ENCODE measurements around the gene COX5A. TPM values are rescaled to one million over a fixed set of nuclear protein-coding genes. Genes with fewer than 3 reads are reported as not detected.

The COX5A gene
- total and polyA plus RNA-seq, 2 donors (not counting 1 experiment from before 2014, with no cell fraction given): 41.9 to 183 TPM

DNA sequence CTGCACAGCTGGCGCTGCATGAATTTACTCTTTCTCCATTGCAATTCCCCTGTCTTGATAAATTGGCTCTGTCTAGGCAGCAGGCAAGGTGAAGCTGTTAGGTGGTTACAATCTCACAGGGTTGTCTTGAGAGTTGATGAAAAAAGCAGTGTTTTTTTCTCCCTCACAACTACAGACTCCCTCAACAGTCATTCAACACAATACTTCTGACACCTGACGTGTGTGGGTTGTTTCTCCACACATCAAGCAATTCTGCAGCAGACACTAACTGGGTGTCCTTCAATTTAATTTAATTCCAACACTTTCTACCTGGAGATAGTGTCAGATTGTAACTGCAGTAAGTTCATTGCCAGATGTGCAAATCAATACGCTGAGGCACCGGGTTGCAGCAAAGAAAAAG is 59.6 kb downstream of the COX5A start:
- Histone ChIP-seq H3K9ac (ENCODE audit: insufficient read depth, low read length) (no peak overlapping the region), H3K79me2 (ENCODE audit: control insufficient read depth, insufficient read depth, low read length) (no peaks in the 10 kb centered on the region), H3K27ac (ENCODE audit: insufficient read depth, low read length) (no peak overlapping the region), H3K36me3 (ENCODE audit: control insufficient read depth, insufficient read depth, low read length) (no peaks in the 10 kb centered on the region), H3K4me3 (replicated peaks in 1 of 4; ENCODE audit: control extremely low read depth in 1 of 4, insufficient read depth in 1 of 4, low read depth in 3 of 4, low read length in 4 of 4) (no peak overlapping the region), H3K27me3 (ENCODE audit: control insufficient read depth, insufficient read depth, low read length) (no peaks in the 10 kb centered on the region), H3K4me2 (ENCODE audit: extremely low read depth, insufficient read depth, low read length) (no peak overlapping the region), H4K20me1 (ENCODE audit: control insufficient read depth, extremely low read depth, insufficient read depth, low read length) (no peaks in the 10 kb centered on the region), H3K4me1 (ENCODE audit: control insufficient read depth, extremely low read depth, insufficient read depth, low read length) (no peaks in the 10 kb centered on the region), H2AFZ (ENCODE audit: low read length) (no peak overlapping the region), H3K9me3 (ENCODE audit: control insufficient read depth, insufficient read depth, low read depth, low read length) (no peaks in the 10 kb centered on the region)
- no peak for TF ChIP-seq EZH2 (IDR thresholded peaks at IDR 0.05; ENCODE audit: low read length, missing control alignments)
- TF ChIP-seq, protein P1, sequence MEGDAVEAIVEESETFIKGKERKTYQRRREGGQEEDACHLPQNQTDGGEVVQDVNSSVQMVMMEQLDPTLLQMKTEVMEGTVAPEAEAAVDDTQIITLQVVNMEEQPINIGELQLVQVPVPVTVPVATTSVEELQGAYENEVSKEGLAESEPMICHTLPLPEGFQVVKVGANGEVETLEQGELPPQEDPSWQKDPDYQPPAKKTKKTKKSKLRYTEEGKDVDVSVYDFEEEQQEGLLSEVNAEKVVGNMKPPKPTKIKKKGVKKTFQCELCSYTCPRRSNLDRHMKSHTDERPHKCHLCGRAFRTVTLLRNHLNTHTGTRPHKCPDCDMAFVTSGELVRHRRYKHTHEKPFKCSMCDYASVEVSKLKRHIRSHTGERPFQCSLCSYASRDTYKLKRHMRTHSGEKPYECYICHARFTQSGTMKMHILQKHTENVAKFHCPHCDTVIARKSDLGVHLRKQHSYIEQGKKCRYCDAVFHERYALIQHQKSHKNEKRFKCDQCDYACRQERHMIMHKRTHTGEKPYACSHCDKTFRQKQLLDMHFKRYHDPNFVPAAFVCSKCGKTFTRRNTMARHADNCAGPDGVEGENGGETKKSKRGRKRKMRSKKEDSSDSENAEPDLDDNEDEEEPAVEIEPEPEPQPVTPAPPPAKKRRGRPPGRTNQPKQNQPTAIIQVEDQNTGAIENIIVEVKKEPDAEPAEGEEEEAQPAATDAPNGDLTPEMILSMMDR (conservative IDR thresholded peaks at IDR 0.05 in 1 of 2, IDR thresholded peaks at IDR 0.05 in 1 of 2; ENCODE audit: low read depth in 1 of 2, low read length in 2 of 2): no peak
- DNase-seq (ENCODE audit: low read depth in 2 of 2): no peak

DNA sequence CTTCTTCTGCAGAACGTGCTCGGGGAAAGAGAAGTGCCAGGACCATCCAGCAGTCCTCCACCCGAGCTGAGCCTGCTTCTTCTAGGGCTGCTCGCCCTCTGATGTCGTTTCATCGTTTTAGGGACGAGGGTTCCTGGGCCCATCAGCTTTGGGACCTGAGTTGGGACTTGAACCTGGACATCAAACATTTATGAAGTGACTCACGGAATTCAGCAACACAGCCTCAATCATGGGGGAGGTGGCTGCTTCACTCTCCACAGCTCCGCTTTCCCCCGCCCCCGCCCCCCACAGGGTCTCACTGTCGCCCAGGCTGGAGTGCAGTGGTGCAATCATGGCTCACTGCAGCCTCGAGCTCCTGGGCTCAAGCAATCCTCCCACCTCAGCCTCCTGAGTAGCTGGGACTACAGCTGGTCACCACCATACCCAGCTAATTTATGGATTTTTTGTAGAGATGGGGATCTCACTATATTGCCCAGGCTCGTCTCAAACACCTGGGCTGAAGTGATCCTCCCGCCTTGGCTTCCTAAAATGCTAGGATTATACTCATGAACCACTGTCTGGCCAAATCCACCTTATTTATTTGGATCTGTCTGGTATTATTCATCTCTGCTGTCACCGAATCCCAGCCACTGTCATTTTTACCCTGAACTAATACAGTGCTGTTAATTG is 64.0 kb downstream of the COX5A start:
- Histone ChIP-seq H3K27me3 (ENCODE audit: control insufficient read depth, insufficient read depth, low read length) (no peaks in the 10 kb centered on the region), H3K4me2 (ENCODE audit: extremely low read depth, insufficient read depth, low read length) (peak overlapping the region; percentile 96), H3K9ac (ENCODE audit: insufficient read depth, low read length) (no peak overlapping the region), H3K4me3 (replicated peaks in 1 of 4; ENCODE audit: control extremely low read depth in 1 of 4, insufficient read depth in 1 of 4, low read depth in 3 of 4, low read length in 4 of 4) (peak overlapping the region; percentile 69 to 99 (median 94)), H3K27ac (ENCODE audit: insufficient read depth, low read length) (no peak overlapping the region), H3K9me3 (ENCODE audit: control insufficient read depth, insufficient read depth, low read depth, low read length) (no peaks in the 10 kb centered on the region), H3K36me3 (ENCODE audit: control insufficient read depth, insufficient read depth, low read length) (no peaks in the 10 kb centered on the region), H3K79me2 (ENCODE audit: control insufficient read depth, insufficient read depth, low read length) (peaks cover 24% of the 10 kb centered on the region), H3K4me1 (ENCODE audit: control insufficient read depth, extremely low read depth, insufficient read depth, low read length) (no peaks in the 10 kb centered on the region), H4K20me1 (ENCODE audit: control insufficient read depth, extremely low read depth, insufficient read depth, low read length) (no peaks in the 10 kb centered on the region), H2AFZ (ENCODE audit: low read length) (peak overlapping the region; percentile 72)
- no peak for TF ChIP-seq EZH2 (IDR thresholded peaks at IDR 0.05; ENCODE audit: low read length, missing control alignments)
- TF ChIP-seq, protein P1 (conservative IDR thresholded peaks at IDR 0.05 in 1 of 2, IDR thresholded peaks at IDR 0.05 in 1 of 2; ENCODE audit: low read depth in 1 of 2, low read length in 2 of 2): no peak
- peak in 1 of 2 donors; percentile 13 for DNase-seq (ENCODE audit: low read depth in 2 of 2)

DNA sequence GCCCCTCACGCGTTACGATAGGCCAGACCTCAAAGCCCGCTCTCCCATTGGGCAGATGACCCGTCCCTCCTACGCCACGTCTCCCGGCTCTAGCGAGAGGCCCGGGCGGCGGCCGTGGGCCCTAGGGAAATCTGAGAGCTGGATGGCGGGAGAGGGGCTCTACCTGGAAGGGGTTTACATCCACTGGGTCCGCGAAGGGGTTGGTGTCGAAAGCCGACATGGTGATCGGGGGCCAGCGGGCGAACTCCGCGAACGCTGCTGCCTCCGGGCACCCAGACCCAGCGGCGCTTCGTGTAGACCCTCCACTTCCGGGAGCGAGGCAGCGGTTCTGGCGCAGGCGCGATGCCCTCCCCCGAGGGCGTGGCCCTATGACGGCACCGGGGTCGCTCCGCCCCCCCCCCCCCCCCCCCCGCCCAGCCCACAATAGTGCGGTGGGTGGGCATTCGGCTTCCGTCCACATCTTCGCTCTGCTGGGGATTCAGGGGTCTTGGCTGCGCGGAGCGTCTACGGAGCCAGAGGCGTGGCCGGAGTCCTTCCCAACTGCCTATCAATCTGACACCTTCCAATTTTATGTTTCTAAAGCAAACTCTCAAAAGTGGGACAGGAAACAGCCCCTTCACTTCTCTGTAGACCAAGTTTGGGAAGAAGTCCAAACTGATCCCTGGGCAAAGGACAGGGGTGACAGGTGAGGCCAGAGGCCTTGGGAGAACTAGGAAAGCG is 64.7 kb downstream of the COX5A start, which contains the start of gene SCAMP2:
Gene SCAMP2 (minus strand): TSS at position 330 of the 720 bp plus-strand sequence. CDS start 110 bp downstream, at position 220.
- TF ChIP-seq, protein P1 (conservative IDR thresholded peaks at IDR 0.05 in 1 of 2, IDR thresholded peaks at IDR 0.05 in 1 of 2; ENCODE audit: low read depth in 1 of 2, low read length in 2 of 2): no peak
- TF ChIP-seq EZH2 (IDR thresholded peaks at IDR 0.05; ENCODE audit: low read length, missing control alignments): no peak
- Histone ChIP-seq H3K9ac (ENCODE audit: insufficient read depth, low read length) (peak within 1 kb of the TSS; percentile 98), H3K4me2 (ENCODE audit: extremely low read depth, insufficient read depth, low read length) (peak within 1 kb of the TSS; percentile 96), H3K79me2 (ENCODE audit: control insufficient read depth, insufficient read depth, low read length) (peaks cover 28% of the 10 kb centered on the region), H4K20me1 (ENCODE audit: control insufficient read depth, extremely low read depth, insufficient read depth, low read length) (no peaks in the 10 kb centered on the region), H3K4me3 (replicated peaks in 1 of 4; ENCODE audit: control extremely low read depth in 1 of 4, insufficient read depth in 1 of 4, low read depth in 3 of 4, low read length in 4 of 4) (peak within 1 kb of the TSS; percentile 69 to 99 (median 94)), H3K9me3 (ENCODE audit: control insufficient read depth, insufficient read depth, low read depth, low read length) (no peaks in the 10 kb centered on the region), H2AFZ (ENCODE audit: low read length) (peak within 1 kb of the TSS; percentile 85), H3K36me3 (ENCODE audit: control insufficient read depth, insufficient read depth, low read length) (no peaks in the 10 kb centered on the region), H3K27ac (ENCODE audit: insufficient read depth, low read length) (peak within 1 kb of the TSS; percentile 99), H3K4me1 (ENCODE audit: control insufficient read depth, extremely low read depth, insufficient read depth, low read length) (no peaks in the 10 kb centered on the region), H3K27me3 (ENCODE audit: control insufficient read depth, insufficient read depth, low read length) (no peaks in the 10 kb centered on the region)
- DNase-seq (ENCODE audit: low read depth in 2 of 2): peak; percentile 94 to 96

Measured in fibroblast of lung (primary cell).